ENCODE measurements around the gene NFYB. TPM values are rescaled to one million over a fixed set of nuclear protein-coding genes. Genes with fewer than 3 reads are reported as not detected.

NFYB gene
- total RNA-seq, 4 donors from 2014 or later = 40.9 to 63.0 (median 44.9) TPM

DNA sequence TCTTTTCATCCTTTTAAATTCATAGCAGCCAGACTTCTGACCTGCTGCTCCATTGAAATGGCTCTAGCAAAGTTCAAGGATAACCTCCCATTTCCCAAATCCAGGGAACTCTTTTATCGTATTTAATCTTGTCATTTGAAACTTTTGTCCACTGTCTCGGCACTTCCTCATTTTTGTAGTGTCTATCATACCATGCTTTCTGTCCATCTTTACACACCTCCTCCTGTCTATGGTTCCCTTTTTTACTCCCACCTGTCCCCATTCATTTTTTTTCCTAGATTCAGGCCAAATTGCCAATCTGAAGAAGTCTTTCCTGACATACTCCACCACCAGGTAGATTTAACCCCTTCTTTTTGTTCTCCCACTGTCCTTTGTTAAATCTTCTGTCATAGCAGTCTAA, 31.0 kb downstream of the NFYB start:
- no peak for DNase-seq
- Histone ChIP-seq H3K36me3 (no peaks in the 10 kb centered on the region), H3K4me3 (no peak overlapping the region), H3K27me3 (no peaks in the 10 kb centered on the region), H3K4me1 (no peaks in the 10 kb centered on the region), H3K27ac (no peak overlapping the region), H3K9me3 (no peaks in the 10 kb centered on the region)
- no peak for TF ChIP-seq POLR2A (IDR thresholded peaks at IDR 0.05)
- TF ChIP-seq, protein P1, sequence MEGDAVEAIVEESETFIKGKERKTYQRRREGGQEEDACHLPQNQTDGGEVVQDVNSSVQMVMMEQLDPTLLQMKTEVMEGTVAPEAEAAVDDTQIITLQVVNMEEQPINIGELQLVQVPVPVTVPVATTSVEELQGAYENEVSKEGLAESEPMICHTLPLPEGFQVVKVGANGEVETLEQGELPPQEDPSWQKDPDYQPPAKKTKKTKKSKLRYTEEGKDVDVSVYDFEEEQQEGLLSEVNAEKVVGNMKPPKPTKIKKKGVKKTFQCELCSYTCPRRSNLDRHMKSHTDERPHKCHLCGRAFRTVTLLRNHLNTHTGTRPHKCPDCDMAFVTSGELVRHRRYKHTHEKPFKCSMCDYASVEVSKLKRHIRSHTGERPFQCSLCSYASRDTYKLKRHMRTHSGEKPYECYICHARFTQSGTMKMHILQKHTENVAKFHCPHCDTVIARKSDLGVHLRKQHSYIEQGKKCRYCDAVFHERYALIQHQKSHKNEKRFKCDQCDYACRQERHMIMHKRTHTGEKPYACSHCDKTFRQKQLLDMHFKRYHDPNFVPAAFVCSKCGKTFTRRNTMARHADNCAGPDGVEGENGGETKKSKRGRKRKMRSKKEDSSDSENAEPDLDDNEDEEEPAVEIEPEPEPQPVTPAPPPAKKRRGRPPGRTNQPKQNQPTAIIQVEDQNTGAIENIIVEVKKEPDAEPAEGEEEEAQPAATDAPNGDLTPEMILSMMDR (IDR thresholded peaks at IDR 0.05) = no peak
- intact Hi-C loops (cut with DNase I; ENCODE audit: low total_unique reads) = no loop called here

DNA sequence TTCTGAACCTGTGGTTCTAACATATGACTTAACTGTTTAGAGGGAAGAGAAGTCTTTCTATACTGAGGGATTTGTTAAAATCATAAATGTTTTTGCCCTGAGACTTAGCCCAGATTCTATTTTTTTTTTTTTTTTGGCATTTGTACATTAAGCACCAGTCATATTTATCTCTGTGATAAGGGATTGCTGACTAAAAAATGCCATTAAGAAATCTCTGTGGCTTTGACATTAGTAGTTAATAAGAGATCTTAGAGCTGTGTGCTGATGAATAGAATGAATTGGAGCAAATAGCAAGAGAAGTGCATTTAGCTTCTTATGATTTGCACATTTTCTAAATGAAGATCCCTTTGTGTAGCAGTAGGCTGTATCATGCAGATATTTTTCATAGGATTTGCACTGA, 32.5 kb downstream of the NFYB start:
- Histone ChIP-seq H3K4me1 (no peaks in the 10 kb centered on the region), H3K9me3 (no peaks in the 10 kb centered on the region), H3K27ac (no peak overlapping the region), H3K4me3 (no peak overlapping the region), H3K36me3 (no peaks in the 10 kb centered on the region), H3K27me3 (no peaks in the 10 kb centered on the region)
- DNase-seq = no peak
- TF ChIP-seq, protein P1 (IDR thresholded peaks at IDR 0.05) = no peak
- TF ChIP-seq POLR2A (IDR thresholded peaks at IDR 0.05) = no peak
- intact Hi-C loops (cut with DNase I; ENCODE audit: low total_unique reads) = no loop called here

DNA sequence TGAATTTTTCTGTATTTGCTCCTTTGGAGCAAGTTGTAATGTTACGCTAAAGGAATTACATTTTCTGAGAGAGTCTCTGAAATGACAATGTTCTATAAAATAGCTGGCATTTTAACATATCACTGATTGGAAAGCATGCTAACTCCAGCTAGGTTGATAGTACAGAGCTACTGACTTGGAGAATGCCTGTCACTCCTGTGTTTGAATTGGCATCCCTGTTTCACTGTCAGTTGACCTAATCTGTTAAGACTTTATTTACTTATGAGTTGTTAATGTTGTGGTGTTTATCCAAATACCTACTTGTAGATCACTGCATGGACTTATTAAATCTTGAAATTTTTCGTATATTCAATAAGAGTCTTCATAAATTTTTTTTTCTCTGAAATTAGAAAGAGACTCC, 40.1 kb downstream of the NFYB start:
- Histone ChIP-seq H3K4me3 (no peak overlapping the region), H3K4me1 (no peaks in the 10 kb centered on the region), H3K27me3 (no peaks in the 10 kb centered on the region), H3K36me3 (no peaks in the 10 kb centered on the region), H3K9me3 (no peaks in the 10 kb centered on the region), H3K27ac (no peak overlapping the region)
- intact Hi-C loops (cut with DNase I; ENCODE audit: low total_unique reads) = no loop called here
- TF ChIP-seq, protein P1 (IDR thresholded peaks at IDR 0.05) = no peak
- no peak for TF ChIP-seq POLR2A (IDR thresholded peaks at IDR 0.05)
- DNase-seq = no peak

DNA sequence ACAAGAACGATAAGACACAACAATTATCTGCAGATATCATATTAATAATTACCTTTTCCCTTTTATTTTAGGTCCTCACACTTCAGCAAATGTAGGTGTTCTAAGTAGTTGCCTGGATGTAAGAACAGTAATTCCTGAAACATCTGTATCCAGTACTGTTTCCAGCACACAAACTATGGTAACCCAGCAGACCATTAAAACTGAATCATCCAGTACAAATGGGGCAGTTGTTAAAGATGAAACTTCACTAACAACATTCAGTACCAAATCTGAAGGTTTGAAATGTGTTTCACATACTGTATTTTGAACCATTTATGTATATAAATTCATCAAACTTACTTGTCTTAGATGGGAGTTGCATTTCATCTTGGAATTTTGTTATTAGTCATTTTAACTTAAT, 42.7 kb downstream of the NFYB start:
- DNase-seq = no peak
- no peak overlapping the region for H3K4me3 ChIP-seq
- H3K27ac ChIP-seq = no peak overlapping the region
- H3K4me1 ChIP-seq = no peaks in the 10 kb centered on the region
- H3K27me3 ChIP-seq = no peaks in the 10 kb centered on the region
- H3K9me3 ChIP-seq = no peaks in the 10 kb centered on the region
- TF ChIP-seq, protein P1 (IDR thresholded peaks at IDR 0.05) = no peak
- no peak for TF ChIP-seq POLR2A (IDR thresholded peaks at IDR 0.05)
- no peaks in the 10 kb centered on the region for H3K36me3 ChIP-seq
- intact Hi-C loops (cut with DNase I; ENCODE audit: low total_unique reads) = no loop called here

DNA sequence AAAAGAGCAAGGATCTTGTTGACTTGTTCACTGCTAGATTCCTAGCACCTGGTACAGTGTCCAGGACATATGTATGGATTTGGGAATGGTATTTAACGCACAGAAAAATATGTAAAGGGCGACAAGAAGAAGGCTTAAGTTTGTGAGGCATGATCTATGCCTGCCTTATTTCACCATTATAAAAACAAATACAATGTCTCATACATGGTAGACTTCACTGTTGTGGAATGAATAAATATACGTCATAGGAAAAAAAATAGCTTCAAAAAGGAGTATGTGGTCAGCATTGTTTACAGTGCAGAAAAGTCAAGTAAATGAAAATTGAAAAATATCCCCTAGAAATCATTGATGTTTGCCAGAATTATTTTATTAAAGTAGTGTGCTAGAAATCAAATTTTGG, 43.7 kb downstream of the NFYB start:
- H3K36me3 ChIP-seq = no peaks in the 10 kb centered on the region
- H3K4me3 ChIP-seq = no peak overlapping the region
- no peaks in the 10 kb centered on the region for H3K9me3 ChIP-seq
- DNase-seq = no peak
- intact Hi-C loops (cut with DNase I; ENCODE audit: low total_unique reads) = no loop called here
- H3K27me3 ChIP-seq = no peaks in the 10 kb centered on the region
- no peaks in the 10 kb centered on the region for H3K4me1 ChIP-seq
- no peak overlapping the region for H3K27ac ChIP-seq
- TF ChIP-seq POLR2A (IDR thresholded peaks at IDR 0.05) = no peak
- TF ChIP-seq, protein P1 (IDR thresholded peaks at IDR 0.05) = no peak
